Measurements from ENCODE around the gene IFI6. TPM values are rescaled to one million over a fixed set of nuclear protein-coding genes. Genes with fewer than 3 reads are reported as not detected.

IFI6 gene
- total and polyA plus RNA-seq, 2 of the 4 experiments (the other 2 are of a cell fraction): 7.3 to 16.8 TPM

DNA sequence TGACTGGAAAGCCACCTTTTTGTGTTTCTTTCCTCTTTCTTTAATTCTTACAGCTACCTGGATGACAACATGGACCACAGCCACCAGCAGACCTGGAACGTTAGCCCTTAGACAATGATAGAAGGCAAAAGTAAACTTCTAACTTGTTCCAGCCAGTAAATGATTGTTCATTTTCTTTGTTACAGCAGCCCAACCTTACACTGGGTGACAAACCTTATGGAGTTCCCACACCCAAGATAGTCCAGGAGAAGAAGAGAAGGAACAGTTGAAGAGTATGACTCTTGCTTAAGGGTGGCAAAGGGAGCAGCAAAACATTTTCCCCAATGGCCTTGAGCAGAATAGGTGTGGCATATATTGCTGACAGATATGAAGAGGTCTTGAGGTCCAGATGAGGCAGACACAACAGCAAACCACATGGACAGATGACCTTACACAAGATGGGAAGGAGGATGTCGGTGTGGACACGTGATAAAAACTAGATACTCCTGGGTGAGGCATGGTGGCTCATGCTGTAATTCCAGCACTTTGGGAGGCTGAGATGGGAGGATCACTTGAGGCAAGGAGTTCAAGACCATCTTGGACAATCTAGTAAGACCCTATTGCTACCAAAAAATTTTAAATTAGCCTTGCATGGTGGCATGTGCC lies 42.0 kb upstream of the IFI6 start:
- H3K4me3 ChIP-seq (ENCODE audit: insufficient read depth, low read depth, low read length): no peak overlapping the region
- no peaks in the 10 kb centered on the region for H4K20me1 ChIP-seq (ENCODE audit: insufficient read depth, low read length)
- no peak overlapping the region for H3K9ac ChIP-seq (ENCODE audit: low read depth, low read length)
- no peak overlapping the region for H2BK20ac ChIP-seq (ENCODE audit: low read depth, low read length)
- CTCF ChIA-PET: interaction anchor here (0.5 to 1.8 kb wide), 2 partner anchors 13 to 16 kb away, joined by 3 read pairs; no protein-coding TSS in a partner anchor
- no peaks in the 10 kb centered on the region for H3K9me1 ChIP-seq (ENCODE audit: insufficient read depth, low read length)
- no peak overlapping the region for H3K18ac ChIP-seq (ENCODE audit: low read depth, low read length)
- H2AFZ ChIP-seq (replicated peaks; ENCODE audit: low read length, poor library complexity): peak overlapping the region; percentile 21
- H3K79me1 ChIP-seq (ENCODE audit: low read depth in 1 of 2, low read length in 2 of 2): no peaks in the 10 kb centered on the region
- H3K9me3 ChIP-seq (ENCODE audit: control insufficient read depth, insufficient read depth, low read length): peaks cover 9% of the 10 kb centered on the region
- TF ChIP-seq BHLHE40 (IDR thresholded peaks at IDR 0.05; ENCODE audit: low read depth, low read length) (no peak), MXI1 (IDR thresholded peaks at IDR 0.05; ENCODE audit: borderline replicate concordance, low read depth, low read length) (no peak), FOS (IDR thresholded peaks at IDR 0.05; ENCODE audit: low read depth, low read length) (no peak)
- dilution Hi-C loops (cut with HindIII; ENCODE audit: low sequenced_read_pairs, unreplicated experiment) (no loop called here), in situ Hi-C loops (cut with MboI; ENCODE audit: low sequenced_read_pairs) (loop anchor here (5.0 kb wide), 1 partner anchor 37 kb away; no protein-coding TSS in a partner anchor), intact Hi-C loops (cut with micrococcal nuclease) (no loop called here)
- H2BK15ac ChIP-seq (ENCODE audit: low read depth, low read length): no peak overlapping the region
- H3K23ac ChIP-seq (ENCODE audit: low read depth, low read length): no peak overlapping the region
- no peak overlapping the region for H3K4me2 ChIP-seq (ENCODE audit: low read depth, low read length)
- POLR2A ChIA-PET (ENCODE audit: unreplicated experiment): no interaction called here
- H3K4ac ChIP-seq (ENCODE audit: low read depth, low read length): no peak overlapping the region
- no peak overlapping the region for H2BK5ac ChIP-seq (ENCODE audit: low read depth, low read length, poor library complexity, severe bottlenecking)
- no peak overlapping the region for H2AK9ac ChIP-seq (replicated peaks; ENCODE audit: low read depth, low read length, poor library complexity)
- no peak overlapping the region for H3K56ac ChIP-seq (ENCODE audit: extremely low read depth, insufficient read depth, low read length)
- no peak for DNase-seq
- H3K4me1 ChIP-seq (ENCODE audit: control insufficient read depth, insufficient read depth, low read length): no peaks in the 10 kb centered on the region
- no peak overlapping the region for H4K5ac ChIP-seq (ENCODE audit: low read depth, low read length)
- no peak for ATAC-seq (ENCODE audit: low read depth)
- no peak overlapping the region for H4K91ac ChIP-seq (ENCODE audit: insufficient read depth, low read depth, low read length)
- no peak overlapping the region for H2AK5ac ChIP-seq (ENCODE audit: low read depth, low read length)
- no TSS peak for BruUV-seq (replicated peaks)
- no peaks in the 10 kb centered on the region for H3K36me3 ChIP-seq (ENCODE audit: control insufficient read depth, insufficient read depth, low read length)
- H3K27me3 ChIP-seq (ENCODE audit: control insufficient read depth, insufficient read depth, low read length): peaks cover 13% of the 10 kb centered on the region
- no CpG with 5 or more reads among the region's 3 CpGs for WGBS, 2 experiments (ENCODE audit: extremely low coverage in 2 of 2, insufficient read length in 1 of 2)
- H3K14ac ChIP-seq (replicated peaks; ENCODE audit: low read depth, low read length): no peak overlapping the region
- H4K8ac ChIP-seq (ENCODE audit: low read depth in 2 of 2, low read length in 2 of 2): no peak overlapping the region
- no peak overlapping the region for H2BK120ac ChIP-seq (ENCODE audit: low read depth, low read length)
- no peak overlapping the region for H3K27ac ChIP-seq (ENCODE audit: insufficient read depth, low read length)
